ENCODE results near the gene REXO4.

REXO4 gene

DNA sequence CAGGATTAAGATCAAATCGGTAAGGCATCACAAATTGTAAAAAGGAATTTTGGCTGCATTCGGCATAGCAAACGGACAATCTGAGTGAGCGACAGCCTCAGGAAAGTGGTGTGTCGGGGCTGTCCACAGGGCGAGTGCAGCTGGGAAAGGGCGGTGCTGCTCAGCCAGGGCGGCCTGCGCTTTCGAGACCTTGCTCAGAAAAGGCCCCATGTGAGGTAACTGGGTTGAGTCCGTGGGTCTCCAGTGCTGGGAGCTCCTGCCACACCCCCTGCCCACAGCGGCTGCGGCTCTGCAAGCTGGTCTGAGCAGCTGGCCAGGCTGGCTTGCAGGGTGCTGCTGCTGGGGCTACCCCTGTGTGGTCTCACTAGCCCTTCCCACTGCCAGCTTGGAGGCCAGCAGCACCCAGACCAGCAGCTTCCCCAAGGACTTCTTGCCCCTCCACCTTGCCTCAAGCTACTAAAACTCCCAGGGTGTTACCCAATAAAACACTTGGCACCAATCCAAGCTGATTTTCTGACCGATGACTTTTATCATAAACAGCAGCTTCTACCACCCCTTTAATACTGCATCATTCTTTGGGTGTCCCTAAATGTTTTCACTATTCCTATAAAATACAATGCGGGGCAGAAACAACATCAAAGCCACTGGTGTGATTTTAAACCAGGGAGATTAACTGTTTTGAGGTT is 55.3 kb downstream of the REXO4 start:
- no peak for DNase-seq

DNA sequence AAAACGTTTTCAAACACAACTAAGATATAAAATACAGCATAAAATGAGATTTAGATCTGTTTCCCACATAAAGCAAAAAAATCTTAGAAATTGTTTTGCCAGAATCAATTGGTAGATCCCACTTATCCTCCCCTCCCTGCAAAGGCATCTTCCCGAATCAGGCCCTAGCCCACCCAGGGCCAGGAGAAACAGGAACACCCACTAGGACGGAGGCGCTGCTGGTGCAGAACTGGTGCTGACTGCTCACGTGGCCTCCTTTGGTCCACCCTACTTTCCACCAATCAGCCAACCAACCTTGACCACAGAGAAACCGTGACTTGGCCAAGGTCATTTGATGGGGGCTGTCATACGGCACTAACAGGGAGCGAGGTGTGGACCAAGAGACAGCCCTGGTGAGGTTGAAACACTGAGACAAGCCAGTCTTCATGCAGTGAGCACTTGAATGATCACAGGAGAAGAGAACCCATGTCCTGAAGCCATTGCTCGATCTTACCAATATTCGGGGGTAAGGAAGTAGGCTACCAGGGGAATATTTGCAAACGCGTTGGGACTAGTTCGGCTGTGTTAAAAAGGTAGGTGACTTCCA is 56.2 kb downstream of the REXO4 start:
- DNase-seq: no peak

DNA sequence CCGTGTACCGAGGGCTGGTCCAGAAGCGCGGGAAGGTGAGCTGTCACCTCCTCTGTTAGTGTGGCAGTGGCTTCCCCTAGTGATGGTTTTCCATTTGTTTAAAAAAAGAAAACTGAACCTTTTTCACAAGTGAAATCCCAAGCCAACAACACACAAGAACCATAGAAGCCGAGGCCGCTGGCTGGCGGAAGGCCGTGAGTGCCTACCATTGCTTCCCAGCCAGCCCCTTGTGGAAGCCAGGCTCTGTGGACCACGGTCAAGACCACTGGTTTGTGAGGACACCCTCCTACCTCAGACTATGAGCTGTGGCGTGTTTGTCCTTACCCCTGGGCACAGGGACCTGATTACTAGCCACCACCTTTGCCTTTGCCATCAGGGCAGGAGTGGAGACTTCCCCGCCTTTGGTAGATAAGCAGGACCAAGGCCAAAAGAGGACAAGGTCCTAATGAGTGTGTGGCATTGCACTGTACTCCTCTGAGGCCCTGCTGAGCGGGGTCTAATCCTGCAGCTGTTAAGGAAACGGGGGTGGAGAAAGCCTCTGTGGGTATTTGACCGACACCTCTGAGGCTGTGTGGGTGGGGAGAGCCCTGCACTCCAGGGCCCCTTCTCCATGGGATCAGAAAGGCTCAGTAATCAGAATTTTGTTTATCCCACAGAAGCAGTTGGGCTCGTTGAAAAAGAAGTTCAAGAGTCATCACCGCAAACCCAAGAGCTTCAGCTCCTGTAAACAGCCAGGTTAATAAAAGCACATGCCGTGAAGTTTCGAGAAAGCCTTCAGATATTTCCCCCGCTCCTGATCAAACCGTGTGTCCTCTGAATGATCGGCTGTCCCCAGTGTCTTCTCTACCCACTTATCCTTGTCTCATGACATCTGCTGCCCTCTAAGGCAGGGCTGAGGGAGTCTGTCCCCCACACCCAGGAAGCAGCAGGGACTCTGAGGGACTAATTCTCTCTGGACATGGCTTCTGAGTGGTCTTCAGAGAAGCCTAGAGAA is 57.1 kb downstream of the REXO4 start:
- DNase-seq: no peak

DNA sequence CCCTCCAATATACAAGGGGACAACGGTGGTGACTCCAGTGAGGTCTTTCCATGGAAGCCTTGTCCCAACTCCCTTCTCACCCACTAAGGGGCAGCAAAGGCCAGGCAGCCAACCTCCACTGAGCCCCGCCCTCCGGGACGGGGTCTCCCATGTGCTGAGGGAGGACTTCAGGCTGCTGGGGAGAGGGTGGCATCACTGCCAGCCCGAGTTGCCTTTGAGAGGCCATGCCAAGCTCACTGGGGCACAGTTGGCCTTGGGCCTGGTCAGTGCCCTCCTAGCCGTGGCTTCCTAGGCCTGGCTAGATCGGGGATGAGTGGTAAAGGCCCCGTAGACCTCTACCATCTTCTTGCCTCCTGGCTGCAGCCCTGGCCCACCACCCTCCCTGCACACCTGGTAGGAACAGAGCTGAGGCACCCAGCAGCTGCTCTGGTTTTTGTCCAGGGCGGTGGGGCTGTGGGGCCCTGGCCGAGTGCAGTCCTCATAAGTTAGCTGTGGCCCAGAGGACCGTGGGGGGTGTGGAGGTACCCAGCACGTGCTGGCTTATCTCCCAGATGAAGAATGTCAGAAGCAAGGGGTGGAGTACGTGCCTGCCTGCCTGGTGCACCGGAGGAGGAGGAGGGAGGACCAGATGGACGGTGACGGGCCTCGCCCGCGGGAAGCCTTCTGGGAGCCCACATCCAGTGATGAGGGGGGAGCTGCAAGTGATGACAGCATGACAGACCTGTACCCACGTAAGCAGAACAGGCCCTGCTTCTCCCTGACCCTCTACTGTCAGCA is 58.2 kb downstream of the REXO4 start:
- no peak for DNase-seq

DNA sequence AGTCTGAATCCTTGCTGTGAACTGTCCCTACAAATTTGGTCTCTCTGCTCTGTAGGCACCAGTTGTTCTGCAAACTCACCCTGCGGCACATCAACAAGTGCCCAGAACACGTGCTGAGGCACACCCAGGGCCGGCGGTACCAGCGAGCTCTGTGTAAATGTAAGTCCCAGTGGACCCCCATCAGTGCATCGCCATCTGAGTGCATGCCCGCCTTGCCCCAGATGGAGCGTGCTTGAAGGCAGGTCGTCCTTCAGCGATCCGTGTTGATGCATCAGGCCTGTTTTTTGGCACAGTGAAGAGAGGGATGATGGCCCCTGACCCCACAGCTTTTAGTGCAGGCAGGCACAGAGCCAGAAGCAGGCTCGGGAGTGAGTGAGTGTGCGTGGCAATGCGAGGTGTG is 60.2 kb downstream of the REXO4 start:
- DNase-seq: no peak

DNA sequence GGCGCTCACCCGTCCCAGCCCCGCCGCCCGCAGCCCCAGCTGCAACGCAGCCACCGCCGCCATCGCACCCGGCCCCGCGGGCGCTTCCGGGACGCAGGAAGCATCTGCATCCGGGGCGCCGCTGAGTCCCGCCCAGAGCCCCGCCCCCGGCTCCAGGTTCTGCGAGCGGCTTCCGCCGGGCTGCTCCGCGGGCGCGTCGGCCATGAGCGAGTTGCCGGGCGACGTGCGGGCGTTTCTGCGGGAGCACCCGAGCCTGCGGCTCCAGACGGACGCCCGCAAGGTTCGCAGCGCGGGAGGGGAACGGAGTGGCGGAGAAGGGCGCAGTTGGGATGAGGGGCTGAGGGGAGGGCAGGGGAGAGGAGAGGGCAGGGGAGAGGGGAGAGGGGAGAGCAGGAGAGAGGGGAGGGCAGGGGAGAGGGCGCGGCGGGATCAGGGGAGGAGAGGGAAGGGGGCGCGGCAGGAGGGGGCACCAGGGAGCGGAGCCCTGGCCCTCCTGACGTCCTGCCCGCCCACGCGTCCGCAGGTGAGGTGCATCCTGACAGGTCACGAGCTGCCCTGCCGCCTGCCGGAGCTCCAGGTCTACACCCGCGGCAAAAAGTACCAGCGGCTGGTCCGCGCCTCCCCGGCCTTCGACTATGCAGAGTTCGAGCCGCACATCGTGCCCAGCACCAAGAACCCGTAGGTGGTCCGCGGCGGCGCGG is 61.3 kb downstream of the REXO4 start, which contains the start of the genes SURF1 and SURF2:
TSS of gene SURF1 (minus strand) at position 97 of the 701 bp plus-strand sequence. CDS start at position 63, 34 bp downstream.
TSS of gene SURF2 (plus strand) at position 160 of the 701 bp plus-strand sequence. CDS start at position 203, 43 bp downstream.
- peak; percentile 91 for DNase-seq
